Prostate gland (tissue), 2 donors: ENCODE measurements around the gene DAPL1. TPM values are rescaled to one million over a fixed set of nuclear protein-coding genes. Genes with fewer than 3 reads are reported as not detected.

Experiments used
- DNase-seq: peaks from one replicate; pipeline ENCODE4 v3.0.0-alpha.2; 2019; ENCODE audit warnings: low spot score
- H3K27ac ChIP-seq, 2 donors: fragments of 200-600 bp; sonication (generic); 2 replicates each; pipeline ENCODE4 v1.5.1; 2017 to 2019
- H3K27me3 ChIP-seq: fragments of 200-600 bp; sonication (generic); replicated peaks from 2 replicates; pipeline ENCODE4 v1.5.1; 2019; ENCODE audit not compliant: insufficient read depth
- H3K36me3 ChIP-seq, 2 donors: fragments of 200-600 bp; sonication (generic); 1 replicate in 1 of 2; 2 replicates in 1 of 2; pipeline versions ENCODE4 v1.5.1 to v1.8.1; 2017 to 2019
- H3K4me1 ChIP-seq: fragments of 200-600 bp; sonication (generic); replicated peaks from 2 replicates; pipeline ENCODE4 v1.5.1; 2019
- H3K4me3 ChIP-seq, 2 donors: fragments of 200-600 bp; sonication (generic); 2 replicates each; pipeline ENCODE4 v1.5.1; 2017 to 2019
- H3K9me3 ChIP-seq: fragments of 200-600 bp; sonication (generic); 2 replicates; pipeline ENCODE4 v1.5.1; 2017
- CTCF ChIP-seq, 4 experiments: fragments of 200-600 bp in 2 of 4; fragments of 450-650 bp in 2 of 4; sonication (generic) in 2 of 4; IDR thresholded peaks; 1 replicate in 3 of 4; 2 replicates in 1 of 4; pipeline ENCODE4 v1.5.1; 2016 to 2019; ENCODE audit warnings: antibody characterized with exemption in 4 of 4, mild to moderate bottlenecking in 2 of 4, moderate library complexity in 2 of 4
- POLR2A ChIP-seq: fragments of 450-650 bp; IDR thresholded peaks from one replicate; pipeline ENCODE4 v1.6.1; 2016; ENCODE audit warnings: antibody characterized with exemption, mild to moderate bottlenecking
- POLR2AphosphoS5 ChIP-seq: sonication (generic); formaldehyde crosslinking; IDR thresholded peaks from one replicate; pipeline ENCODE4 v1.6.1; 2017; ENCODE audit warnings: antibody characterized with exemption
- WGBS: methylation state at CpG from one replicate; pipeline ENCODE4 v1.1.5; 2018; 5-methylcytosine and 5-hydroxymethylcytosine counted together
- intact Hi-C: fragments of 100-400 bp; cut with DNase I; formaldehyde crosslinking; loops from one replicate; pipeline ENCODE4 v1.14.2; 2022
- total RNA-seq, 2 donors: library from RNA; depleted of rRNA; stranded (reverse); fragments of >200 nt; gene quantifications; one replicate each; pipeline ENCODE4 v1.1.0, GENCODE V29; 2016

DAPL1 gene
- total RNA-seq, 2 donors from 2014 or later, result 19.0 TPM; not detected in 1

DNA sequence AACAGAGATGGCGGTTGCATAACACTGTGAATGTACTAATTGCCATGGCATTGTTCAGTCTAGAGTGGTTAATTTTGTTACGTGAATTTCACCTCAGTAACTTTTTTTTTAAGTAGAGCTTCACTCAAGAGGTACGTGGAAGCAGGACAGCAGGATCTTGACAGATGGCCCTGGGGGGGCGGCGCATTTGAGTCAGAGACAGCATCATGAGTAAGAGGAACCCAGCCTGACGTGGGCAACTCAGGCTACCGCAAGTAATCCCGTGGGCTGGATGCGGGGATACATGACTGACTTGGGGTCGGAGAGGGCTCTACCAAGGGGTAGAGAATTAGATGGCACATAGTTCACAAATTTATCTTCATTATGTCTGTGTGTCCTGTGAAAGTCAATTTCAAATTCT is 38.1 kb upstream of the DAPL1 start:
- no peak overlapping the region for H3K4me3 ChIP-seq
- H3K4me1 ChIP-seq, result no peaks in the 10 kb centered on the region
- 96% methylated on average over 10 of the region's 10 CpGs for WGBS
- H3K27ac ChIP-seq, result no peak overlapping the region
- intact Hi-C loops, result no loop called here
- DNase-seq, result no peak
- TF ChIP-seq POLR2A, result no peak
- no peak for TF ChIP-seq CTCF (IDR thresholded peaks at IDR 0.05)
- TF ChIP-seq POLR2AphosphoS5, result no peak
- H3K36me3 ChIP-seq, result no peaks in the 10 kb centered on the region
- H3K27me3 ChIP-seq, result no peaks in the 10 kb centered on the region
- H3K9me3 ChIP-seq, result no peaks in the 10 kb centered on the region

GRCh38 chr2:158760887-158761286 is 34.2 kb upstream of the DAPL1 start:
- H3K9me3 ChIP-seq, result no peaks in the 10 kb centered on the region
- intact Hi-C loops, result no loop called here
- no peaks in the 10 kb centered on the region for H3K27me3 ChIP-seq
- WGBS, result 40% methylated on average over 1 of the region's 1 CpG
- H3K4me1 ChIP-seq, result no peaks in the 10 kb centered on the region
- H3K36me3 ChIP-seq, result no peaks in the 10 kb centered on the region
- no peak overlapping the region for H3K4me3 ChIP-seq
- no peak overlapping the region for H3K27ac ChIP-seq
- TF ChIP-seq CTCF (IDR thresholded peaks at IDR 0.05), result no peak
- TF ChIP-seq POLR2A, result no peak
- TF ChIP-seq POLR2AphosphoS5, result peak; percentile 17
- peak; percentile 47 for DNase-seq

DNA sequence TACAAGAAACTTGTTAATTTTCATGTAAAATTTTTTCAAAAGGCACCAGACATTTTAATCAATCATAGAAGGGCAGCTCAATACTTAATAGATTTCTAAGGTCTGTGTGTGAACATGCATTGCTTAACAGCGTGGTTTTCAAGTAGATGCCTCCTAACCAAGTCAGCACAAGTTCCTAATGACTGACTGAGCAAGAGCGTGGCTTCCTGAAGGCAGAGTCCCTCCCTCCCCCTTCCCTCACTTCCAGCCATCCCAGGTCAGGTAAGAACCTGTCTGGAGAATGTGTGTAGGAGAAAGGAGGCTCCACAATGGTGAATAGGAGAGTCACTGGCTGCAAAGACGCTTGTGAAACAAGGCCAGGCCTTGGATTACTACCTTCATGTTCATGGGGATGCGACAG is 33.5 kb upstream of the DAPL1 start:
- 46% methylated on average over 4 of the region's 4 CpGs for WGBS
- H3K27ac ChIP-seq, result peak overlapping the region in 1 of 2 donors; percentile 56

GRCh38 chr2:158762336-158762735 is 32.8 kb upstream of the DAPL1 start:
- 91% methylated on average over 3 of the region's 3 CpGs for WGBS

More for the DNA sequence above, 33.5 kb upstream of the DAPL1 start:
- intact Hi-C loops, result no loop called here
- Histone ChIP-seq H3K36me3 (no peaks in the 10 kb centered on the region), H3K4me1 (no peaks in the 10 kb centered on the region), H3K27me3 (no peaks in the 10 kb centered on the region), H3K4me3 (no peak overlapping the region), H3K9me3 (no peaks in the 10 kb centered on the region)
- TF ChIP-seq POLR2AphosphoS5 (peak; percentile 79), CTCF (IDR thresholded peaks at IDR 0.05) (no peak)
- DNase-seq, result peak; percentile 77

More at GRCh38 chr2:158762336-158762735, 32.8 kb upstream of the DAPL1 start:
- Histone ChIP-seq H3K36me3 (no peaks in the 10 kb centered on the region), H3K4me1 (no peaks in the 10 kb centered on the region), H3K4me3 (no peak overlapping the region), H3K27ac (peak overlapping the region in 1 of 2 donors; percentile 56), H3K9me3 (no peaks in the 10 kb centered on the region), H3K27me3 (no peaks in the 10 kb centered on the region)
- no peak for DNase-seq
- intact Hi-C loops, result no loop called here
- TF ChIP-seq POLR2AphosphoS5, result no peak
- TF ChIP-seq CTCF (IDR thresholded peaks at IDR 0.05), result no peak
- TF ChIP-seq POLR2A, result no peak
